Activated CD8-positive, alpha-beta T cell treated with anti-CD3 and anti-CD28 coated beads for 36 hours (primary cell): ENCODE results near the gene RSAD2. TPM values are rescaled to one million over a fixed set of nuclear protein-coding genes. Genes with fewer than 3 reads are reported as not detected.
A peak's percentile ranks its signal among the peaks of the same experiment; 100 is the strongest.

Source experiments
- ATAC-seq: fragments of 200-7000 bp; cut with Tn5 transposase; one replicate; pipeline ENCODE4 v1.10.0; 2021; ENCODE audit warnings: mild to moderate bottlenecking, moderate library complexity
- CTCF ChIA-PET: fragments of 350-600 bp; sonication (Branson Sonifier 250); formaldehyde crosslinking; loops from one replicate; lab custom pipeline; 2021; ENCODE audit warnings: antibody characterized with exemption; lab: Charles Lee
- POLR2A ChIA-PET: fragments of 350-600 bp; sonication (Branson Sonifier 250); formaldehyde crosslinking; loops from one replicate; lab custom pipeline; 2021; ENCODE audit warnings: antibody characterized with exemption; lab: Charles Lee
- DNase-seq: peaks from one replicate; pipeline ENCODE4 v3.0.0-alpha.2; 2020
- H3K27ac Mint-ChIP-seq: one replicate; pipeline ENCODE4 v1.8.0; 2021; ENCODE audit warnings: mild to moderate bottlenecking, mixed read lengths
- H3K27me3 Mint-ChIP-seq: one replicate; pipeline ENCODE4 v1.8.0; 2021; ENCODE audit warnings: mixed read lengths
- H3K36me3 Mint-ChIP-seq: one replicate; pipeline ENCODE4 v1.8.0; 2021; ENCODE audit warnings: low read depth, mixed read lengths
- H3K4me1 Mint-ChIP-seq: one replicate; pipeline ENCODE4 v1.8.0; 2021; ENCODE audit warnings: low read depth, mixed read lengths
- H3K4me3 Mint-ChIP-seq: one replicate; pipeline ENCODE4 v1.8.0; 2021; ENCODE audit warnings: mild to moderate bottlenecking, moderate library complexity, mixed read lengths
- H3K9me3 Mint-ChIP-seq: one replicate; pipeline ENCODE4 v1.8.0; 2021; ENCODE audit warnings: mixed read lengths
- CTCF ChIP-seq: fragments of 200-600 bp; IDR thresholded peaks from one replicate; pipeline ENCODE4 v1.8.0; 2022; ENCODE audit warnings: antibody characterized with exemption, mild to moderate bottlenecking
- intact Hi-C: fragments of 100-400 bp; cut with micrococcal nuclease; formaldehyde crosslinking; loops from one replicate; pipeline ENCODE4 v1.10.0; 2022
- total RNA-seq, 2 experiments: library from RNA; stranded (reverse); gene quantifications; one replicate each; pipeline ENCODE4 v1.2.3, GENCODE V29; 2021

The RSAD2 gene
- total RNA-seq, 2 experiments from 2014 or later, result 2.8 to 3.7 TPM

DNA sequence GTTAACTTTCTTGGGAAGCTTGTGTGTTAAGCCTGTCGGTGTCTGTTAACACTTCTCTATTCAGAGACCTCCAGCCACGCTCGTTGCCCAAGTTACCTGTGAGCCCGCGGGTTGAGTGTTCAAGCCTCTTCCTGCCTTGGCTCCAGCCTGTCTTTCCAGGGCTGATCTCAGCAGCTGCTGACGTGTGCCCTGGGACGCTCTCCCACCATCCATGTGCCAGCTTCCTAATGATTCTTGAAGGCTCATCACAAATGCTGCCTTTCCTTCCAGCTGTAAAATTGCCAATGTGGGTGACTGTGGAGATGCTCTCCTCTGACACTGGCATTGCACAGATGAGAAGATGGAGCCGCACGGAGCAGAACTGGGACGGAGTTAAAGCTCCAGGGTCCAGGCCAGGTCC is 45.7 kb downstream of the RSAD2 start:
- H3K4me1 Mint-ChIP-seq, result peaks cover 67% of the 10 kb centered on the region
- H3K4me3 Mint-ChIP-seq, result no peak overlapping the region
- ChIA-PET CTCF (interaction anchor here (0.9 to 4.1 kb wide), 2 partner anchors 26 to 91 kb away, joined by 4 to 23 read pairs; no protein-coding TSS in a partner anchor), POLR2A (interaction anchor here (1.0 kb wide), 2 partner anchors 11 to 33 kb away, joined by 3 to 4 read pairs; no protein-coding TSS in a partner anchor)
- ATAC-seq (no peak), DNase-seq (no peak)
- H3K27ac Mint-ChIP-seq, result no peak overlapping the region
- H3K9me3 Mint-ChIP-seq, result peaks cover 5% of the 10 kb centered on the region
- TF ChIP-seq CTCF, result no peak
- H3K36me3 Mint-ChIP-seq, result peaks cover 39% of the 10 kb centered on the region
- intact Hi-C loops, result no loop called here
- no peaks in the 10 kb centered on the region for H3K27me3 Mint-ChIP-seq

DNA sequence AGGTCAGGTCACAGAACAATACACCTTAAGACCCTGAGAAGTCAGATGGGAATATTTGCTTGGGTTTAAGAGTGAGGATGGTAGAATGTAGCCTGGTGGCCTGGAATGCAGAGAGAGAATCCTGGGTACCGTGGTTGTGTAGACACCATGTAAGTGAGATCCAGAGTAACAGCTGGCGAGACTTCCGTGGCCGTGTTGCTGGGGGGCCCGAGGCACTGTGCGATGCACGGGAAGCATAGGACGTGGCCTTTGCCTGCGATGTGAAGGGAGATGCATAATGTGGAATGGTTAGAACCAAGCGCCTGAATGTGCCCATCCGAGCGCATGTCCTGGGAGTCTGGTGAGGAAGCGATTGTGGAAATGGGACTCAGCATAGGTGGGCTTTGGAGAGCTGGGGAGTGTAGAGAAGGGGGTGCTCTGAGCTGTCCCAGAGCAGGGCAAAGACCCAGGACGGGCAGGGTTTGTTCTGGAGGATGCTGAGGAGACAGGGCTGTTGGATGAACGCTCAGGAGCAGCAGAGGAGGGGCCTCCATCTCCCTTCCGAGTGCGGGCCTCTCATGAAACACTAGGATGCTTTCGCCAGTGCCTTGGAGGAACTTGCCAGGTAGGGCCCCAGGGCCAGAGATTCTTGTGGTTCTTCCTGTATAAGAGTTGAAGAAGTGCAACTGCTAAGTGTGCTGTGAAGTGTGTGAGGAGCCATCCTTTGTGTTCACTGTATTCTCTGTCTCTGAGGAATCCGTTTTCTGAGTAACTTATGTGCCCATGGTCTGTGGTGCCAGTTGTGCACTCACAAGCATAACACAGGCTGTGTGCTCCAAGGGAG is 46.7 kb downstream of the RSAD2 start:
- no peak overlapping the region for H3K4me3 Mint-ChIP-seq
- ChIA-PET POLR2A (no interaction called here), CTCF (interaction anchor here (0.9 to 4.1 kb wide), 2 partner anchors 27 to 90 kb away, joined by 4 to 23 read pairs; no protein-coding TSS in a partner anchor)
- H3K27me3 Mint-ChIP-seq, result no peaks in the 10 kb centered on the region
- peaks cover 10% of the 10 kb centered on the region for H3K9me3 Mint-ChIP-seq
- DNase-seq (no peak), ATAC-seq (no peak)
- H3K4me1 Mint-ChIP-seq, result peaks cover 70% of the 10 kb centered on the region
- no peak for TF ChIP-seq CTCF
- intact Hi-C loops, result no loop called here
- peak overlapping the region; percentile 36 for H3K27ac Mint-ChIP-seq
- peaks cover 40% of the 10 kb centered on the region for H3K36me3 Mint-ChIP-seq

GRCh38 chr2:6924924-6925409 is 47.4 kb downstream of the RSAD2 start:
- TF ChIP-seq CTCF, result no peak
- no peak overlapping the region for H3K27ac Mint-ChIP-seq
- intact Hi-C loops, result no loop called here
- DNase-seq, result no peak
- POLR2A ChIA-PET, result no interaction called here
- CTCF ChIA-PET, result interaction anchor here (1.1 kb wide), 1 partner anchor 120 kb away, joined by 4 read pairs; no protein-coding TSS in a partner anchor
- ATAC-seq, result no peak
- H3K9me3 Mint-ChIP-seq, result peaks cover 10% of the 10 kb centered on the region
- no peaks in the 10 kb centered on the region for H3K27me3 Mint-ChIP-seq
- no peak overlapping the region for H3K4me3 Mint-ChIP-seq
- H3K36me3 Mint-ChIP-seq, result peaks cover 40% of the 10 kb centered on the region
- H3K4me1 Mint-ChIP-seq, result peaks cover 70% of the 10 kb centered on the region

DNA sequence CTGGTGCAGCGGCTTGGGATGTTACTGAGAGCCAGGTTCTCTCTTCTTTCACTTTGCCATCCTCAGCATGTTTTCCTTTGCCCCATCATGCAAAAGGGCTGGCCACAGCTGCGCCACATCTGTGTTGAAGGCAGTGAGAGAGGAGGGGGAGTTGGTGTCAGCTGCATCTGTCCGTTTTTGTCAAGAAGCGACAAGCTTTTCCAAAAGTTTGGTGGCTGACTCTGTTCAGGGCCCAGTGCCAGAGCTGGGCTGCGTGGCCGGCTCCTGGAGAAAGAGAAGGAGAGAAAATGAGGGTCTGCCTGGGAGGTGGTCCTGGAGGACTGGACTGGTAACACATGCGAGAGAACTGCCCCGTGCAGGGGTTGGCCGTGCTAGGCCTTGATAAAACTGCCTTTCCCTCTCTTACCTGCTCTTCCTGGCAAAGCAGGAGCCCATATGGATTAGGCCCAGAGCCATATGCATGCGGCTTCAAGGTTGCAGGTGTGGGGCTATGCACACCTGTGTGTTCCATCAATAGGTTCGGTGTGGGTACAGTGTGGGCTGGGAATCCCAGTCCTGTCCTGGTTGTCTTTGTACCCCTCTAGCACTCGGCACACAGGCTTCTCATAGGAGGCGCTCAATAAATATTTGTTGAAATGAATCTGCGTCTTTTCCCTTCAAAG is 48.6 kb downstream of the RSAD2 start:
- H3K4me3 Mint-ChIP-seq, result no peak overlapping the region
- peaks cover 62% of the 10 kb centered on the region for H3K4me1 Mint-ChIP-seq
- POLR2A ChIA-PET, result no interaction called here
- peaks cover 10% of the 10 kb centered on the region for H3K9me3 Mint-ChIP-seq
- intact Hi-C loops, result no loop called here
- peaks cover 43% of the 10 kb centered on the region for H3K36me3 Mint-ChIP-seq
- no peak overlapping the region for H3K27ac Mint-ChIP-seq
- no peak for TF ChIP-seq CTCF
- CTCF ChIA-PET, result interaction anchor here (1.1 kb wide), 1 partner anchor 118 kb away, joined by 4 read pairs; no protein-coding TSS in a partner anchor
- no peak for ATAC-seq
- DNase-seq, result no peak
- no peaks in the 10 kb centered on the region for H3K27me3 Mint-ChIP-seq
